ENCODE data around the gene TMEM242. TPM values are rescaled to one million over a fixed set of nuclear protein-coding genes. Genes with fewer than 3 reads are reported as not detected.

The TMEM242 gene
- polyA plus RNA-seq, 1 of the 3 experiments (the other 2 are of a cell fraction): 7.4 TPM

DNA sequence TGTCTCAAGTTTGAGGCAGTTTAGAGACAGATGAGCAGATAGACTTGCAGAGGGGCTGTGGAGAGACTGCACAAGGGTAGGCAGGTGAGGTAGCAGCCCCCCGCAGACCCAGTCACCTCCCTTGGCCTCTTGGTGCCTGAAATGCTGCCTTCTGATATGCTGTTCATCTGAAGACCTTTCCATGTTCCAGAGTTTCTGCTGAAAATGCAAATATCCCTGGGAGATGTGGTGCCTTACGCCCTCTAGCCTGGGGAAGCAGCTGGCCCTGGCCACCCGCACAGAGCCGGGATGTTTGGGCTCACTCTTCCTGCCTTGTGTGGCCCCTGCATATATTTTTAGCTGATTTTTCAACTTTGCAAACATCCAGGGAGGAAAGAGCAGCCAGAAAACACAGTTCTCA lies 51.4 kb downstream of the TMEM242 start:
- CTCF ChIA-PET: interaction anchor here (1.1 kb wide), 1 partner anchor 237 kb away, joined by 3 read pairs; no protein-coding TSS in a partner anchor
- H3K79me2 ChIP-seq (ENCODE audit: insufficient read depth): no peaks in the 10 kb centered on the region
- H3K9me2 ChIP-seq: no peaks in the 10 kb centered on the region
- POLR2A ChIA-PET: no interaction called here
- no peaks in the 10 kb centered on the region for H3K9me3 ChIP-seq
- no peak overlapping the region for H3K4me2 ChIP-seq
- no peak overlapping the region for H2AFZ ChIP-seq (ENCODE audit: low read depth)
- H3K36me3 ChIP-seq (replicated peaks in 1 of 2; ENCODE audit: control insufficient read depth in 1 of 2, insufficient read depth in 2 of 2, low read length in 1 of 2): no peaks in the 10 kb centered on the region
- H3K4me3 ChIP-seq (ENCODE audit: low read depth in 2 of 2, low read length in 1 of 2): no peak overlapping the region
- H3K27ac ChIP-seq (ENCODE audit: low read depth in 2 of 2, low read length in 1 of 2): no peak overlapping the region
- H3K27me3 ChIP-seq (ENCODE audit: insufficient read depth): no peaks in the 10 kb centered on the region
- DNase-seq: no peak
- TF ChIP-seq, protein P1, sequence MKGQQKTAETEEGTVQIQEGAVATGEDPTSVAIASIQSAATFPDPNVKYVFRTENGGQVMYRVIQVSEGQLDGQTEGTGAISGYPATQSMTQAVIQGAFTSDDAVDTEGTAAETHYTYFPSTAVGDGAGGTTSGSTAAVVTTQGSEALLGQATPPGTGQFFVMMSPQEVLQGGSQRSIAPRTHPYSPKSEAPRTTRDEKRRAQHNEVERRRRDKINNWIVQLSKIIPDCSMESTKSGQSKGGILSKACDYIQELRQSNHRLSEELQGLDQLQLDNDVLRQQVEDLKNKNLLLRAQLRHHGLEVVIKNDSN (IDR thresholded peaks at IDR 0.05; ENCODE audit: borderline replicate concordance, low read depth): no peak
- TF ChIP-seq NFIC (IDR thresholded peaks at IDR 0.05; ENCODE audit: borderline replicate concordance): no peak
- TF ChIP-seq EZH2phosphoT487 (IDR thresholded peaks at IDR 0.05; ENCODE audit: borderline replicate concordance, low read depth): no peak
- no peak for TF ChIP-seq ELF1 (IDR thresholded peaks at IDR 0.05)
- TF ChIP-seq, protein P2, sequence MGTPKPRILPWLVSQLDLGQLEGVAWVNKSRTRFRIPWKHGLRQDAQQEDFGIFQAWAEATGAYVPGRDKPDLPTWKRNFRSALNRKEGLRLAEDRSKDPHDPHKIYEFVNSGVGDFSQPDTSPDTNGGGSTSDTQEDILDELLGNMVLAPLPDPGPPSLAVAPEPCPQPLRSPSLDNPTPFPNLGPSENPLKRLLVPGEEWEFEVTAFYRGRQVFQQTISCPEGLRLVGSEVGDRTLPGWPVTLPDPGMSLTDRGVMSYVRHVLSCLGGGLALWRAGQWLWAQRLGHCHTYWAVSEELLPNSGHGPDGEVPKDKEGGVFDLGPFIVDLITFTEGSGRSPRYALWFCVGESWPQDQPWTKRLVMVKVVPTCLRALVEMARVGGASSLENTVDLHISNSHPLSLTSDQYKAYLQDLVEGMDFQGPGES (IDR thresholded peaks at IDR 0.05; ENCODE audit: low read depth, low read length): no peak
- TF ChIP-seq RCOR1 (IDR thresholded peaks at IDR 0.05; ENCODE audit: low read length): no peak
- TF ChIP-seq, protein P3, sequence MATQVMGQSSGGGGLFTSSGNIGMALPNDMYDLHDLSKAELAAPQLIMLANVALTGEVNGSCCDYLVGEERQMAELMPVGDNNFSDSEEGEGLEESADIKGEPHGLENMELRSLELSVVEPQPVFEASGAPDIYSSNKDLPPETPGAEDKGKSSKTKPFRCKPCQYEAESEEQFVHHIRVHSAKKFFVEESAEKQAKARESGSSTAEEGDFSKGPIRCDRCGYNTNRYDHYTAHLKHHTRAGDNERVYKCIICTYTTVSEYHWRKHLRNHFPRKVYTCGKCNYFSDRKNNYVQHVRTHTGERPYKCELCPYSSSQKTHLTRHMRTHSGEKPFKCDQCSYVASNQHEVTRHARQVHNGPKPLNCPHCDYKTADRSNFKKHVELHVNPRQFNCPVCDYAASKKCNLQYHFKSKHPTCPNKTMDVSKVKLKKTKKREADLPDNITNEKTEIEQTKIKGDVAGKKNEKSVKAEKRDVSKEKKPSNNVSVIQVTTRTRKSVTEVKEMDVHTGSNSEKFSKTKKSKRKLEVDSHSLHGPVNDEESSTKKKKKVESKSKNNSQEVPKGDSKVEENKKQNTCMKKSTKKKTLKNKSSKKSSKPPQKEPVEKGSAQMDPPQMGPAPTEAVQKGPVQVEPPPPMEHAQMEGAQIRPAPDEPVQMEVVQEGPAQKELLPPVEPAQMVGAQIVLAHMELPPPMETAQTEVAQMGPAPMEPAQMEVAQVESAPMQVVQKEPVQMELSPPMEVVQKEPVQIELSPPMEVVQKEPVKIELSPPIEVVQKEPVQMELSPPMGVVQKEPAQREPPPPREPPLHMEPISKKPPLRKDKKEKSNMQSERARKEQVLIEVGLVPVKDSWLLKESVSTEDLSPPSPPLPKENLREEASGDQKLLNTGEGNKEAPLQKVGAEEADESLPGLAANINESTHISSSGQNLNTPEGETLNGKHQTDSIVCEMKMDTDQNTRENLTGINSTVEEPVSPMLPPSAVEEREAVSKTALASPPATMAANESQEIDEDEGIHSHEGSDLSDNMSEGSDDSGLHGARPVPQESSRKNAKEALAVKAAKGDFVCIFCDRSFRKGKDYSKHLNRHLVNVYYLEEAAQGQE (IDR thresholded peaks at IDR 0.05; ENCODE audit: low read depth, low read length): no peak
- no peak for TF ChIP-seq SIN3A (IDR thresholded peaks at IDR 0.05; ENCODE audit: borderline replicate concordance, low read depth, low read length)
- no peak for TF ChIP-seq FOSL2 (IDR thresholded peaks at IDR 0.05; ENCODE audit: borderline replicate concordance, low read depth)
- TF ChIP-seq CHD2 (IDR thresholded peaks at IDR 0.05; ENCODE audit: low read length, partially characterized antibody): no peak
- TF ChIP-seq NRF1 (IDR thresholded peaks at IDR 0.05; ENCODE audit: low read depth, low read length): no peak
- no peak for TF ChIP-seq MXI1 (IDR thresholded peaks at IDR 0.05; ENCODE audit: low read depth, low read length)
- H4K20me1 ChIP-seq (ENCODE audit: insufficient read depth): no peaks in the 10 kb centered on the region
- H3K9ac ChIP-seq: no peak overlapping the region
- WGBS (ENCODE audit: low lambda C conversion rate): 90% methylated on average over 3 of the region's 4 CpGs
- no peaks in the 10 kb centered on the region for H3F3A ChIP-seq (replicated peaks; ENCODE audit: insufficient read depth)
- H3K4me1 ChIP-seq (ENCODE audit: control insufficient read depth in 1 of 2, insufficient read depth in 2 of 2, low read depth in 1 of 2, low read length in 1 of 2): peaks cover 0 to 9% of the 10 kb centered on the region in 2 experiments; a peak in 1 of 4 replicates
